ENCODE data around the gene IL34.

GRCh38 chr16:70692130-70692872 is 45.9 kb downstream of the IL34 start:
- TF ChIP-seq EZH2phosphoT487 (IDR thresholded peaks at IDR 0.05; ENCODE audit: unreplicated experiment) = no peak
- no peak for TF ChIP-seq REST (IDR thresholded peaks at IDR 0.05; ENCODE audit: unreplicated experiment)
- no peak for TF ChIP-seq JUNB (IDR thresholded peaks at IDR 0.05; ENCODE audit: unreplicated experiment)
- TF ChIP-seq CTCF (conservative IDR thresholded peaks at IDR 0.05; ENCODE audit: low read depth in 2 of 2) = no peak
- no peak for TF ChIP-seq EZH2 (IDR thresholded peaks at IDR 0.05; ENCODE audit: low read depth, unreplicated experiment)
- TF ChIP-seq POLR2AphosphoS5 (IDR thresholded peaks at IDR 0.05; ENCODE audit: low read depth) = no peak
- no peak for TF ChIP-seq NANOG (IDR thresholded peaks at IDR 0.05; ENCODE audit: borderline replicate concordance)
- no peak for TF ChIP-seq STAT1 (IDR thresholded peaks at IDR 0.05; ENCODE audit: unreplicated experiment)
- TF ChIP-seq ETS1 (IDR thresholded peaks at IDR 0.05) = no peak
- TF ChIP-seq CREB1 (CRISPR knock-in tag; IDR thresholded peaks at IDR 0.05; ENCODE audit: low read depth) = no peak
- no peak for TF ChIP-seq ZNF331 (CRISPR knock-in tag; IDR thresholded peaks at IDR 0.05; ENCODE audit: low read depth)

All from GM23338 (cell line).